ENCODE measurements around the gene SLC36A3.

DNA sequence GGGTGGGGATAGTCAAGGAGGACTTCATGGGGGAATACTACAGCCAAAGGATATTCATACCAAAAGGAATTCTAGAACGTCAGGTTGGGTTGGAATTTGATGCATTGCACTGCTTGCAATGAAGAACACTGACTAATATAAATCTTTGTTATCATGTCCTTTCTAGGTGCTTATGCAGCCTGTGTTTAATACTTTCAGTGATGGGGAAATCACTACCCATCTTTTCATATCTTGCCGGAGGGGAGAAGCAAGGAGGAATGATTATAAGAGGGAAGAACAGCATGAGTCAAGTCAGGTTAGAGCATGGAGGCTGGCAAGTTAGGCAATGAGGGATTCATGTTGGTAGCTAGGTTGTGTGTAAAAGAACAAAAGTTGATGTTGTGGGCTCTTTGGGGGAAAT, 74.6 kb downstream of the SLC36A3 start:
- TF ChIP-seq, protein P1, sequence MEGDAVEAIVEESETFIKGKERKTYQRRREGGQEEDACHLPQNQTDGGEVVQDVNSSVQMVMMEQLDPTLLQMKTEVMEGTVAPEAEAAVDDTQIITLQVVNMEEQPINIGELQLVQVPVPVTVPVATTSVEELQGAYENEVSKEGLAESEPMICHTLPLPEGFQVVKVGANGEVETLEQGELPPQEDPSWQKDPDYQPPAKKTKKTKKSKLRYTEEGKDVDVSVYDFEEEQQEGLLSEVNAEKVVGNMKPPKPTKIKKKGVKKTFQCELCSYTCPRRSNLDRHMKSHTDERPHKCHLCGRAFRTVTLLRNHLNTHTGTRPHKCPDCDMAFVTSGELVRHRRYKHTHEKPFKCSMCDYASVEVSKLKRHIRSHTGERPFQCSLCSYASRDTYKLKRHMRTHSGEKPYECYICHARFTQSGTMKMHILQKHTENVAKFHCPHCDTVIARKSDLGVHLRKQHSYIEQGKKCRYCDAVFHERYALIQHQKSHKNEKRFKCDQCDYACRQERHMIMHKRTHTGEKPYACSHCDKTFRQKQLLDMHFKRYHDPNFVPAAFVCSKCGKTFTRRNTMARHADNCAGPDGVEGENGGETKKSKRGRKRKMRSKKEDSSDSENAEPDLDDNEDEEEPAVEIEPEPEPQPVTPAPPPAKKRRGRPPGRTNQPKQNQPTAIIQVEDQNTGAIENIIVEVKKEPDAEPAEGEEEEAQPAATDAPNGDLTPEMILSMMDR (IDR thresholded peaks at IDR 0.05; ENCODE audit: low read depth, low read length, poor library complexity, severe bottlenecking), result no peak
- no peak for TF ChIP-seq EZH2phosphoT487 (IDR thresholded peaks at IDR 0.05; ENCODE audit: borderline replicate concordance, low read length)
